Activated naive CD8-positive, alpha-beta T cell treated with anti-CD3 and anti-CD28 coated beads, Interleukin-2, amount 50 U/mL, for 24 hours (primary cell): ENCODE measurements around the gene RBM15.

Experiments used
- ATAC-seq: fragments of 150-1000 bp; cut with Tn5 transposase; one replicate; pipeline ENCODE4 v1.10.0; 2021
- DNase-seq: peaks from one replicate; pipeline ENCODE4 v3.0.0; 2021
- H3K27ac Mint-ChIP-seq: one replicate; pipeline ENCODE4 v1.8.0; 2021; ENCODE audit warnings: mild to moderate bottlenecking, mixed read lengths
- H3K27me3 Mint-ChIP-seq: one replicate; pipeline ENCODE4 v1.8.0; 2021; ENCODE audit warnings: mixed read lengths
- H3K36me3 Mint-ChIP-seq: one replicate; pipeline ENCODE4 v1.8.0; 2021; ENCODE audit warnings: low read depth, mixed read lengths
- H3K4me1 Mint-ChIP-seq: one replicate; pipeline ENCODE4 v1.8.0; 2021; ENCODE audit warnings: mixed read lengths
- H3K4me3 Mint-ChIP-seq: one replicate; pipeline ENCODE4 v1.8.0; 2021; ENCODE audit warnings: mild to moderate bottlenecking, moderate library complexity, mixed read lengths
- H3K9me3 Mint-ChIP-seq: one replicate; pipeline ENCODE4 v1.8.0; 2021; ENCODE audit warnings: mixed read lengths

RBM15 gene

DNA sequence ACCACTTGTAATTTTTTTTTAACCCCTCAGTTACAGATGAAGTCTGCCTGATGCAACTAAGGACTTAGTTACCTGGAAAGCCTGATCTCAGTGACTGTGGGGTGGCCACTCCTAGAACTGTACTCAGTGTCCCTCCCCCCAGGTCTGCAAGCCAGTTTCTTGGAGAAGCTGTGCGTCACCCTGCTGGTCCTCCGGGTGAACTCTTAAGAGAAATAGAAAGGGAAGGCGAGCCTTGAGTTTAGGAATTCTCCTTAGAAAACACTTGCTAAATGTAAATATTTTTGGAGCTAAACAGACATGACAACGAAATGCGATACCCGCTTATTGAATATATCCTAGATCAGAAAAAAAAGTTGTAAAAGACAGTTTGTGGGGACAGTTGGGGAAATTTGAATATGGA lies 50.9 kb downstream of the RBM15 start:
- no peak overlapping the region for H3K4me3 Mint-ChIP-seq
- H3K27ac Mint-ChIP-seq, result no peak overlapping the region
- peaks cover 5% of the 10 kb centered on the region for H3K36me3 Mint-ChIP-seq
- no peaks in the 10 kb centered on the region for H3K9me3 Mint-ChIP-seq
- H3K27me3 Mint-ChIP-seq, result no peaks in the 10 kb centered on the region
- DNase-seq (no peak), ATAC-seq (no peak)
- peaks cover under 1% of the 10 kb centered on the region for H3K4me1 Mint-ChIP-seq

GRCh38 chr1:110390692-110391245 lies 51.6 kb downstream of the RBM15 start, which contains the start of gene SLC16A4:
TSS of gene SLC16A4 (minus strand) at chr1:110391026. CDS start at chr1:110389323, 1,703 bp downstream.
- Mint-ChIP-seq H3K27ac (no peak within 1 kb of the TSS), H3K36me3 (peaks cover 10% of the 10 kb centered on the region), H3K4me1 (peaks cover 2% of the 10 kb centered on the region), H3K4me3 (no peak within 1 kb of the TSS), H3K27me3 (no peaks in the 10 kb centered on the region), H3K9me3 (no peaks in the 10 kb centered on the region)
- DNase-seq (no peak), ATAC-seq (no peak)

GRCh38 chr1:110393286-110393685 lies 54.1 kb downstream of the RBM15 start:
- no peak for DNase-seq
- H3K27me3 Mint-ChIP-seq, result no peaks in the 10 kb centered on the region
- no peak overlapping the region for H3K27ac Mint-ChIP-seq
- H3K36me3 Mint-ChIP-seq, result peaks cover 14% of the 10 kb centered on the region
- H3K4me3 Mint-ChIP-seq, result no peak overlapping the region
- no peak for ATAC-seq
- no peaks in the 10 kb centered on the region for H3K9me3 Mint-ChIP-seq
- H3K4me1 Mint-ChIP-seq, result peaks cover 2% of the 10 kb centered on the region

GRCh38 chr1:110393691-110394492 lies 54.7 kb downstream of the RBM15 start:
- peaks cover 15% of the 10 kb centered on the region for H3K36me3 Mint-ChIP-seq
- no peaks in the 10 kb centered on the region for H3K9me3 Mint-ChIP-seq
- H3K27me3 Mint-ChIP-seq, result no peaks in the 10 kb centered on the region
- no peak overlapping the region for H3K27ac Mint-ChIP-seq
- no peak overlapping the region for H3K4me3 Mint-ChIP-seq
- no peak for DNase-seq
- no peak for ATAC-seq
- H3K4me1 Mint-ChIP-seq, result peaks cover 2% of the 10 kb centered on the region

DNA sequence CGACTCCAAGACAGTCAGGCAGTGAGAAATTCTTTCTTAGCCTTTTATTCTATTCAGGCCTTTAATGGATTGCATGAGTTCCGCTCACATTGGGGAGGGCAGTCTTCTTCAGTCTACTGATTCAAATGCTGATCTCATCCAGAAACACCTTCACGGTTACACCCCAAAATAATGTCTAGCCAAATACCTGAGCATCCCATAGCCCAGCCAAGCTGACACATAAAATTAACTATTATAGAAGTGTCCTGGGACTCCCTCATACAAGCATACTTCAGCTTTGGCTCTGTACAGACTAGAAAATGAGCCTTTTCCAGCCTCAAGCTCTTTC lies 55.3 kb downstream of the RBM15 start:
- Mint-ChIP-seq H3K27me3 (no peaks in the 10 kb centered on the region), H3K4me3 (no peak overlapping the region), H3K4me1 (peaks cover 2% of the 10 kb centered on the region), H3K36me3 (peaks cover 15% of the 10 kb centered on the region), H3K9me3 (no peaks in the 10 kb centered on the region), H3K27ac (no peak overlapping the region)
- ATAC-seq (no peak), DNase-seq (no peak)
